HepG2 (cell line): ENCODE measurements around the gene OPA3. TPM values are rescaled to one million over a fixed set of nuclear protein-coding genes. Genes with fewer than 3 reads are reported as not detected.
A peak's percentile ranks its signal among the peaks of the same experiment; 100 is the strongest.

Experiments used
- ADNP ChIP-seq: sonication (generic); formaldehyde crosslinking; IDR thresholded peaks from 2 replicates; pipeline ENCODE4 v1.4.0; 2020; ENCODE audit warnings: missing genetic modification reagents
- BRCA1 ChIP-seq: sonication (generic); formaldehyde crosslinking; IDR thresholded peaks from 2 replicates; pipeline ENCODE4 v1.4.0; 2020; ENCODE audit warnings: missing genetic modification reagents
- CENPBD1 ChIP-seq: sonication (generic); formaldehyde crosslinking; IDR thresholded peaks from 2 replicates; pipeline ENCODE4 v1.8.0; 2022; ENCODE audit warnings: missing genetic modification reagents, low read depth, mild to moderate bottlenecking, borderline replicate concordance
- CREM ChIP-seq, 2 experiments: sonication (generic) in 1 of 2; formaldehyde crosslinking in 1 of 2; IDR thresholded peaks; 2 replicates each; pipeline versions ENCODE4 v1.4.0 to v1.6.1; 2016 to 2020; ENCODE audit warnings: antibody characterized with exemption in 1 of 2, mild to moderate bottlenecking in 1 of 2, missing genetic modification reagents in 1 of 2
- FOXP4 ChIP-seq: sonication (generic); formaldehyde crosslinking; IDR thresholded peaks from 2 replicates; pipeline ENCODE4 v1.4.0; 2020; ENCODE audit warnings: missing genetic modification reagents
- IRF2 ChIP-seq: IDR thresholded peaks from 2 replicates; pipeline ENCODE4 v1.6.1; 2018; ENCODE audit warnings: missing genetic modification reagents, missing compliant biosample characterization
- KLF9 ChIP-seq: IDR thresholded peaks from 2 replicates; pipeline ENCODE4 v1.6.1; 2016; ENCODE audit warnings: low read depth
- NAIF1 ChIP-seq: sonication (generic); formaldehyde crosslinking; IDR thresholded peaks from 2 replicates; pipeline ENCODE4 v1.5.0; 2020; ENCODE audit warnings: mild to moderate bottlenecking, missing genetic modification reagents, borderline replicate concordance
- NFIB ChIP-seq: sonication (generic); formaldehyde crosslinking; IDR thresholded peaks from 2 replicates; pipeline ENCODE4 v1.9.0; 2021; ENCODE audit warnings: missing genetic modification reagents, mild to moderate bottlenecking, borderline replicate concordance
- POLR2AphosphoS2 ChIP-seq: IDR thresholded peaks from 2 replicates; pipeline ENCODE4 v1.6.1; 2011; ENCODE audit warnings: low read depth, low read length, improper control_type of control experiment
- POLR2AphosphoS5 ChIP-seq: IDR thresholded peaks from 2 replicates; pipeline ENCODE4 v1.6.1; 2012; ENCODE audit warnings: low read depth, low read length
- SMYD3 ChIP-seq: sonication (generic); formaldehyde crosslinking; IDR thresholded peaks from 2 replicates; pipeline ENCODE4 v1.8.1; 2023; ENCODE audit warnings: mild to moderate bottlenecking, missing genetic modification reagents
- SP5 ChIP-seq: IDR thresholded peaks from 2 replicates; pipeline ENCODE4 v1.6.1; 2016; ENCODE audit warnings: low read depth, borderline replicate concordance
- TBP ChIP-seq: sonication (generic); formaldehyde crosslinking; IDR thresholded peaks from 2 replicates; pipeline ENCODE4 v1.5.0; 2020; ENCODE audit warnings: missing genetic modification reagents
- ZBTB3 ChIP-seq: sonication (generic); formaldehyde crosslinking; IDR thresholded peaks from 2 replicates; pipeline ENCODE4 v1.4.0; 2020; ENCODE audit warnings: low read depth, mild to moderate bottlenecking, moderate library complexity, missing genetic modification reagents, borderline replicate concordance
- ZBTB4 ChIP-seq: sonication (generic); formaldehyde crosslinking; IDR thresholded peaks from 2 replicates; pipeline ENCODE4 v1.4.0; 2020; ENCODE audit warnings: missing genetic modification reagents, mild to moderate bottlenecking, borderline replicate concordance
- ZGPAT ChIP-seq: IDR thresholded peaks from 2 replicates; pipeline ENCODE4 v1.6.1; 2016; ENCODE audit warnings: mild to moderate bottlenecking
- ZKSCAN5 ChIP-seq: sonication (generic); formaldehyde crosslinking; IDR thresholded peaks from 2 replicates; pipeline ENCODE4 v1.5.1; 2020; ENCODE audit warnings: mild to moderate bottlenecking, missing genetic modification reagents
- ZNF180 ChIP-seq: sonication (generic); formaldehyde crosslinking; IDR thresholded peaks from 2 replicates; pipeline ENCODE4 v1.4.0; 2020; ENCODE audit warnings: low read depth, missing genetic modification reagents, borderline replicate concordance
- ZNF543 ChIP-seq: sonication (generic); formaldehyde crosslinking; IDR thresholded peaks from 2 replicates; pipeline ENCODE4 v1.4.0; 2020; ENCODE audit warnings: mild to moderate bottlenecking, missing genetic modification reagents
- ZNF564 ChIP-seq: sonication (generic); formaldehyde crosslinking; IDR thresholded peaks from 2 replicates; pipeline ENCODE4 v1.8.1; 2023; ENCODE audit warnings: mild to moderate bottlenecking, missing genetic modification reagents
- ZNF570 ChIP-seq: sonication (generic); formaldehyde crosslinking; IDR thresholded peaks from 2 replicates; pipeline ENCODE4 v1.4.0; 2020; ENCODE audit warnings: mild to moderate bottlenecking, missing genetic modification reagents, borderline replicate concordance
- ZNF747 ChIP-seq: sonication (generic); formaldehyde crosslinking; IDR thresholded peaks from 2 replicates; pipeline ENCODE4 v1.8.1; 2023; ENCODE audit warnings: missing genetic modification reagents, mild to moderate bottlenecking, borderline replicate concordance
- polyA plus RNA-seq, 8 experiments: library from polyadenylated mRNA; depleted of rRNA in 3 of 8; stranded (reverse) in 7 of 8; unstranded in 1 of 8; fragments of >200 nt; fragmentation: Illumina TruSeq in 4 of 8; extraction: Trizol in 4 of 8; gene quantifications; 2 replicates each; pipeline versions ENCODE4 v1.2.1 to v1.2.3, GENCODE V29; 2011 to 2016; ENCODE audit warnings: low read depth in 4 of 8, missing spikeins in 1 of 8, mixed read lengths in 1 of 8; ENCODE audit not compliant: insufficient read depth in 1 of 8
- total RNA-seq, 5 experiments: library from RNA; depleted of rRNA; stranded (reverse); fragments of >200 nt; fragmentation: Illumina TruSeq; extraction: Trizol; gene quantifications; 2 replicates each; pipeline ENCODE4 v1.2.3, GENCODE V29; 2016; ENCODE audit warnings: low read depth in 1 of 5

The OPA3 gene
- total and polyA plus RNA-seq, 2 of the 13 experiments (the other 11 are each of a cell fraction or from before 2014, with no cell fraction given), result 8.3 to 17.7 TPM

- 0 out of 2 replicates have a peak, but pooled peaks have one; percentile 16 for TF ChIP-seq ADNP (CRISPR knock-in tag)
- no peak for TF ChIP-seq SMYD3 (CRISPR knock-in tag)
- no peak for TF ChIP-seq NAIF1 (CRISPR knock-in tag)
- TF ChIP-seq BRCA1 (CRISPR knock-in tag), result no peak
- TF ChIP-seq ZNF180 (CRISPR knock-in tag), result no peak
- TF ChIP-seq ZNF564, result no peak
- TF ChIP-seq NFIB (CRISPR knock-in tag), result no peak
- TF ChIP-seq POLR2AphosphoS5, result no peak
- no peak for TF ChIP-seq ZNF570 (CRISPR knock-in tag)
- no peak for TF ChIP-seq ZNF747
- TF ChIP-seq KLF9 (CRISPR knock-in tag), result no peak
- no peak for TF ChIP-seq POLR2AphosphoS2
- no peak for TF ChIP-seq ZKSCAN5 (CRISPR knock-in tag)
- no peak; the same call in 1 of the 2 replicates for TF ChIP-seq IRF2
- no peak for TF ChIP-seq ZNF543 (CRISPR knock-in tag)
- TF ChIP-seq TBP (CRISPR knock-in tag), result no peak
- TF ChIP-seq CENPBD1 (CRISPR knock-in tag), result no peak
- no peak for TF ChIP-seq ZBTB3 (CRISPR knock-in tag)
- TF ChIP-seq FOXP4 (CRISPR knock-in tag), result no peak
- TF ChIP-seq ZBTB4 (CRISPR knock-in tag), result no peak
- TF ChIP-seq CREM (IDR thresholded peaks at IDR 0.05), result no peak
- TF ChIP-seq CREM (CRISPR knock-in tag; IDR thresholded peaks at IDR 0.05), result no peak
- TF ChIP-seq SP5, result no peak
- peak; percentile 47; the same call in 1 of the 2 replicates for TF ChIP-seq ZGPAT (CRISPR knock-in tag)
These were observed 22.7 kb upstream of the OPA3 start (continued) for GRCh38 chr19:45607071-45608029.
